ENCODE results near the gene PTPRE.

Gene PTPRE

DNA sequence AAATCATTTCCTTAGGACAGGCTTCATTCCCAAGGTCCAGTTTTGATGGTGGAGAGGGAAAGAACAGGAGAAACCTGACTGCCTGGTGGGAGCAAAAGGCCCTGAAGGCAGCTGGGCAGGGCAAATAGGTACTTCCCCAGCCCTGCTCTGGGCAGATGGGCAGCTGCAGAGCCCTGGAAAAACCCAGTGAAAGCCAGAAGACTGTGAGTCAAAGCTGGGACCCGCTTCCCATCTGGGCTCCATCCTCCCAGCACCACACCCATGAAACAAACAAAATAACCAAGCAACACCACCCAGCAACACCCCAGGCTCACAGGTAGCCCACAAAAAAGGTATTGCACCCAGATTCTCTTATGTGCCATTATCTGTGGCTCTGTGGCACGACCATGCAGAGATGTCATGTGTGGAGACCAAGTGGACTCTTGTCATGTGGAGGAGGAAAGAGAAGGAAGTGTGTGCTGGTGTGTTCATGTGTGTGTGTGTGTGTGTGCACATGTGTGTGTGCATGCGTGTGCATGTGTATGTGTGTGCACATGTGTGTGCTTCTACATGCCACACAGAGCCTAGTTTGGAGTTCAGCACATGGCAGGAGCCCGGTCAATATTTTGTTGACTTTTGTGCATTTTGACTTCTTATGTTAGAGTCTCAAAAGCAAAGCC is 24.0 kb upstream of the PTPRE start:
- DNase-seq: no peak

- DNase-seq: no peak
Observed at GRCh38 chr10:127883516-127883915, 23.4 kb upstream of the PTPRE start.

GRCh38 chr10:127884501-127884900 is 22.4 kb upstream of the PTPRE start:
- no peak for DNase-seq

DNA sequence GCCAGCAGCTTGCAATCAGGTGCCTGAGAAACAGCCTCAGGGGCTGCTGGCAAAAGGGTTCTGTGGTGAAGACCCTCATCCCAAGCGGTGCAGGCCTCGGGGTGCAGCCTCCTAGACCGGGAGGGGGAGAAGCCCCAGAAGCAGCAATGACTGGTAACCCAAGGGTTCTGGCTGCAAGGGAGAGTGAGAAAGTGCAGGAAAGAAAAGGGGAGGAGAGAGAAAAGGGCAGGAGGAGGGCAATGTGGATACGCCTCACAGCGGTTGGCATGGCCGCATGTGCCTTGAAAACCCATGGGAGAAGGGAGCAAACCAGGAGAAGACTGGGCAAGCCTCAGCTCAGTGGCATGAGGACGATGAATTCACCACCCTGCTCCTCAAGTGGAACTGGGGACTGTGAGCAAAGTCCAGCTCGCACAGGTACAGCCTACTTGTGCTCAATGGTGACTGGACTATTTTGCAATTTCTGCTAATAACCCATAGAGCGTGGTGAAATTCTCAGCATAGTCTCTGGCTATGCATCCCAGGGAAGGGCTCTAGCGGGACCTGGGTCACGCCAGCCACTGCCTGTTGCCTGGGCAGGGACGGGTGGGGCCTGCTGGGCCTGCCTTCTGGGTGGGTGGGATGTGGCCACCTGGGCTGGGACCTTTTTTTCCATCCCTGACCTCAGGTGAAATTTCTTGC is 20.4 kb upstream of the PTPRE start:
- DNase-seq: no peak

DNA sequence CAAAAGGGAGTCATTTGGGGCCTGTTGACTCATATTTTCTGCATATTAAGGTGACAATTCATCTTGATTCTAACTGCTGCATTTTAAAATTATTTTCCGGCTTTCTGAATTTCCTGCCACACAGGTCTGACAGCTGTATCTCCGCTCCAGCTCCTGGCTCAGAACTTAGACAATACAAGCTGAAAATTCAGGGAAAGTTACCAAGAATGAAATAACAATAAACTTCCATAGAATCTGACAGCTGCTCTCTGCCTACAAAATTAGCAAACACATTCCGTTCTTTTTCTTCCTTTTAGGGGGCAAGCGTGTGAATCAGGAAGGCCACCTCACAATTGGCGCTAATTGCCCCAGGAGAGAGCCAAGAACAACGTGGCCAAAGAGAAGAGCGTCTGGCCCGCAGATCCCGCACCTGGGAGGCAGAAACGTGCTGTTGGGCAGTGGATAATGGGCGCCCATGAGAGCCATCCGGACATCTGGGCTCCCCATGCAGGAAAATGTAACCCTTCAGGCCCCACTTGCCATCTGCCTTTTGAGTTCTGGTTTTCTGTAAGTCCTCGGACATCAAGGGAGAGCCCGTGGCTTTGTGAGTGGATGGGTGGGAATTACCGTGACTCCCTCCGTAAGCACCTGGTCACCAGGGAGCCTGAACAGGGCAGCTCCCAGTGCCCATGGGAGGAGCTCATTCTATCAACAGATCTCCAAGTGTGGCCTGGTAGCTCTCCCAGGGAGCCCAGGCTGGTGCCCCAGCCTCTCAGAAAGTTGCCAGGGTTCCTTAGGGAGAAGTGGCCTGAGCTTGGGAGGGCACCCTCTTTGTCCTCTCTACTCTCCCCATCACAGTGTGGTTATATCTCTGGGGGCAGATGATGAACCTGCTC is 19.1 kb upstream of the PTPRE start:
- no peak for DNase-seq

DNA sequence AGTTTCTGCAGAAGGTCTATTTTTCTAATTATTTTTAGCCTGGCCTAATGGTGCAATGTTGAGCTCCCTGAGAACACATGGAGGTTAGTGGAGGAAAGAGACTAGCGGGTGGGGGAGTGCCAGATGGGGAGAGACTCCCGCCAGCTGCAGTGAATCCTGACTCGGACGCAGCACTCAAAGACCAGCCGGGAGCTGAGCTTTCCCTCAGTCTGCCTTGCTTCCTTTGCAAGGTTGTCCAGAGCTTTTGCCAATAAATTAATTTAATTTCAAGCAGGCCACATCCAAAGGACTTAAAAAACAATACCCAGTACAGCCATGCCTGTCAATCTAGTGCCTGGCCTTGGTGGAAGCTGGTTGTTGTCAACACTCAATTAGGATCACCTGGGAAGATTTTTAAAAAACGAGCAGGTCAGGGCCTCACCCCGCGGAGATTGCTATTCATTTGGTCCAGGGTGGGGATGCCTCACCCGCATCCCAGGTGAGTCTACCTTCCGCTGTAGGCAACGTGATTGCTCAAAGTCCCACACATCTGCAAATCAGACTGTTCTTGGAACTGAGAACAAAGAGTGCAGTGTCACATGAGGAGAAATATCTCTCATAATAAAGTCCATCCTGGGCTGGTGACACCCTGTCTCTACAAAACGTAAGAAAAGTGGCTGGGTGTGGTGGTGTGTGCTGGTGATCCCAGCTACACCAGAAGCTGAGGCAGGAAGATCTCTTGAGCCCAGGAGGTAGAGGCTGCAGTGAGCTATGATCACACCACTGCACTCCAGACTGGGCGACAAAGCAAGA is 18.2 kb upstream of the PTPRE start:
- DNase-seq: no peak

GRCh38 chr10:127889605-127890195 is 17.2 kb upstream of the PTPRE start:
- no peak for DNase-seq

- DNase-seq: no peak
Observed at GRCh38 chr10:127890216-127890615, 16.7 kb upstream of the PTPRE start.

- no peak for DNase-seq
Observed at GRCh38 chr10:127890832-127891334, 16.0 kb upstream of the PTPRE start.

- DNase-seq: no peak
Observed at GRCh38 chr10:127892743-127893142, 14.2 kb upstream of the PTPRE start, which contains the start of gene CLRN3. Gene CLRN3, minus strand, starts transcription at chr10:127892941. Its CDS starts 157 bp downstream, at chr10:127892784.

DNA sequence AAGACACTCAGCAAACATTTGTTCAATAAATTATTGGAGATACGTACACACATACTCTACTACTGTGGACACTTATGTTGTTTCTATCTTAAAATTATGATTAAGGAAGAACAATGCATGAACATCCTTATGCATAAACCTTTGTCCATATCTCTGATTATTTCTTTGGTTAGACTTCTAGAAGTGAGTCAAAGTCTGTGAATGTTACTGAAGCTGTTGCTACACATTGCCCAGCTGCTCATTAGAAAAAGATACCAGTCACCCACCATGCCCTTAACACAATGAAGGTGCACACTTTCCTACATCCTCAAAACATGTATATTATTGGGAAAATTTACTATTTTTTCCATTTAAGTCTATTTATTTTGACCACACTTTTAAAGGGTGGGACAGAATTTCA is 12.8 kb upstream of the PTPRE start:
- no peak for DNase-seq

GRCh38 chr10:127896590-127896989 is 10.3 kb upstream of the PTPRE start:
- DNase-seq: no peak

DNA sequence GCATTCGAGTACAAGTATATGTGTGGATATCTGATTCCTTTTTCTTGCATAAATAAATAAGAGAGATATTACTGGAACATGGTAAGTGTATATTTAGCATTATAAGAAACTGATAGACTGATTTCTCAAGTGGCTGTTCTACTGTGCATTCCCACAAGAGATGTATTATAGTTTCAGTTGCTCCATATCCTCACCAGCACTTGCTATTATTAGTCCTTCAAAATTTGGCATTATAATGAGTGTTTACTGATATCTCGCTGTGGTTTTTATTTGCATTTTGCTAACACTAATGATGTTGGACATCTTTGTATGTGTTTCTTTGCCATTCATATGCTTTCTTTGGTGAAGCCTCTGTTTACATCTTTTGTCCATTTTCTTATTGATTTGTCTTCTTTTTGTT is 9.7 kb upstream of the PTPRE start:
- no peak for DNase-seq

DNA sequence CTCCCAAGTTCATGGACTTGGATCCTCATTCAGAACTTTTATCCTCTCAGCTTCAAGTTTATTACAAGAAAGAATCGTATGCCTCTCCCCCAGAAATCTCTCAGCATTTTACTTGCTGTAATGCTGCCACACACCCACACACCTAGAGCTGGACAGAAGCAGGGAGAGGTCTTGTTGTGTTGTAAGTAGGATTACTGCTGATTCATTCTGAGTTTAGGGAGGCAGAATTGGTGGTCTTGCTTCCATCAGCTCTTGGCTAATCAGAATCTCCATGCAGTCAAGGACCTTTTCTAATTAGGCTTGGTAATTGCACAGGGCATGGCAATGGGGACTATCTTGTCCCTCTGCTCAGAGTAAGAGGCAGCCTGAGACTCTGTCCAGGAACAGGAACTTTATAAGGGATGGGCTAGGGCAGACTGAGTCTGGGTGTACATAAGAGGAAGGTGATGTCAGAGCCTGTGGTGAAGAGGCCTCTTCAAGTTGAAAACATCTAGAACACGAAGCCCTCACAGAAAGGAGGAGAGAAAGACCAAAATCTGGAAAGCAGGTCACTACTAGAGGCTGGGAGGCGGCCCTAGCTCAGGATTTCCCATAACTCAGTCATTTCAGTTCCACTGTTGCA is 7.0 kb upstream of the PTPRE start:
- no peak for DNase-seq

GRCh38 chr10:127903789-127904188 is 3.1 kb upstream of the PTPRE start:
- DNase-seq: no peak

GRCh38 chr10:127904311-127905000 is 2.4 kb upstream of the PTPRE start:
- DNase-seq: no peak

DNA sequence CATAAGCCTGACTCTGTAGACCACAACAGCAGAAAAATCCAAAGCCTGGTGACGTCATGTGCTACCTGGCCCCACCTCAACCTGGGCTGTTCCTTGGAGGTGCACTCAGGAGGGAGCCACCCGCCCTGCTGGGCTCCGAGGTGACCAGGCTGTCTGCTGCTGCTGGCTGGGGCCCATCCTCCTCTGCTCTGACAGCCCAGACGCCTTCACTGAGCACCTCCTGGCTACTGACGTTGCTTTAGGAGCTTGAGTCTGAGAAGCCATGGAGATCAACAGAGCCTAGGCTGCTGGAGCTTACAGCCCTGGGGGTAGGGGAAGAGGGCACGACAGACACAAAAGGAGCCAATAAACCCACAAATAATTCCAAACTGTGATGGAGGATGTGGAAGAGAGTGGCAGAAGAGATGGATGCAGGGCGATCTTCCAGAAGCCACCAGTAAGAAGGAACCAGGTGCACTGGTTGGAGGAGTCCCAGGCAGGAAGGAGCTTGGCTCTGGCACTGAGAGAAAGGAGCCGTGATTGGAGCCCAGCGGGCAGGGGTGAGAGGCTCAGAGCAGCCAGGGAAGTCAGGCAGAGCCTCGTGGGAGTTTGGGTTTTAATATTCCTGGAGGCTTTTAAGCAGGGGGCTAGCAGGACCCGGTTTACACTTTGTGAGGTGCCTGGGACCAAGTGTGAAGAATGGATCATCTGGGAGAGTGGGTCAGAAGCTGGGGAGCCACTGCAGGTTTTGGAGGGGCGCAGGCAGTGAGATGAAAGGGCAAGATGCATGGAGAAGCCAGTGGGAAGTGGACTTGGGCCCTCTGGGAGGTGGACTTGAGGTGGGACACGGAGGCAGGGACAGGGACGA is 1.7 kb upstream of the PTPRE start:
- no peak for DNase-seq

DNA sequence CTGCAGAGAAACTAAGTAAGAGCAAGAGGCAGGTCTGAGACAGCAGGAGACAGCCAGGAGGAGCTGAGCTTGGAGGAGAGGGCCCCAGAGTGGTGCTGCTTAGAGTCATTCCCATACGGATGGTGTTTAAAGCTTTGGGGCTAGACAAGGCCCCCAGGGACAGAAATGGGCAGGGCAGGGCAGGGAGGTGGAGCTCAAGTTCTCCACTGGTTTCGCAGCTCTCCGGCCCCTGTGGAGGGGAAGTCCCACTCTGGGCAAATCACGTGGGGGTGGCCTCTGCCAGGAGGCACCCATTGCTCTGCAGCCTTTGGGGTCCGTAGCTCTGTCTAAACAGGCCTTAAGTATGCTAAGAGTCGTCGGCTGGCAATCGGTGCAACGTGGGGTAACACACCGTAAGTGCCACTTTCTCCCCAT is 1.0 kb upstream of the PTPRE start:
- DNase-seq: no peak

- DNase-seq: peak; percentile 24
Observed at GRCh38 chr10:127907411-127908105, 655 bp downstream of the PTPRE start.

Data from activated naive CD4-positive, alpha-beta T cell treated with Interleukin-2 at 50 U/mL for 16 hours (primary cell).